Trophoblast cell (in vitro differentiated cells and primary cell): Measurements from ENCODE around the gene MRPS21.

Experiments used
- DNase-seq, 2 donors: peaks; one replicate each; pipeline ENCODE4 v3.0.0-alpha.2; 2016
- H2AFZ ChIP-seq: 2 replicates; pipeline ENCODE4 v1.6.1; 2013; ENCODE audit warnings: low read length, moderate library complexity, mild to moderate bottlenecking; ENCODE audit not compliant: insufficient read depth, poor library complexity
- H2AK5ac ChIP-seq: 2 replicates; pipeline ENCODE4 v1.6.1; 2013; ENCODE audit warnings: mild to moderate bottlenecking, low read length
- H2BK120ac ChIP-seq: 2 replicates; pipeline ENCODE4 v1.6.1; 2013; ENCODE audit warnings: low read length, mild to moderate bottlenecking, moderate library complexity; ENCODE audit not compliant: insufficient read depth, poor library complexity
- H2BK12ac ChIP-seq: 2 replicates; pipeline ENCODE4 v1.6.1; 2013; ENCODE audit warnings: mild to moderate bottlenecking, low read length, moderate library complexity
- H2BK5ac ChIP-seq: 2 replicates; pipeline ENCODE4 v1.6.1; 2013; ENCODE audit warnings: low read length, low read depth, moderate library complexity, mild to moderate bottlenecking; ENCODE audit not compliant: poor library complexity
- H3K14ac ChIP-seq: 2 replicates; pipeline ENCODE4 v1.6.1; 2013; ENCODE audit warnings: mild to moderate bottlenecking, low read length
- H3K18ac ChIP-seq: 2 replicates; pipeline ENCODE4 v1.6.1; 2013; ENCODE audit warnings: mild to moderate bottlenecking, low read length
- H3K23ac ChIP-seq: 2 replicates; pipeline ENCODE4 v1.6.1; 2013; ENCODE audit warnings: low read length
- H3K27ac ChIP-seq: 2 replicates; pipeline ENCODE4 v1.5.1; 2013; ENCODE audit warnings: low read depth, mild to moderate bottlenecking, inconsistent platforms, low read length, moderate library complexity
- H3K27me3 ChIP-seq: 2 replicates; pipeline ENCODE4 v1.6.1; 2013; ENCODE audit warnings: inconsistent platforms, mild to moderate bottlenecking, low read length, moderate library complexity; ENCODE audit not compliant: insufficient read depth
- H3K36me3 ChIP-seq, 2 experiments: 1 replicate in 1 of 2; 2 replicates in 1 of 2; pipeline ENCODE4 v1.6.1; 2013; ENCODE audit warnings: low read length in 2 of 2, mild to moderate bottlenecking in 2 of 2, moderate library complexity in 1 of 2; ENCODE audit not compliant: insufficient read depth in 2 of 2, control insufficient read depth in 1 of 2
- H3K4ac ChIP-seq: 2 replicates; pipeline ENCODE4 v1.6.1; 2013; ENCODE audit warnings: low read depth, mild to moderate bottlenecking, low read length, moderate library complexity
- H3K4me1 ChIP-seq, 2 experiments: 1 replicate in 1 of 2; 2 replicates in 1 of 2; pipeline ENCODE4 v1.6.1; 2013; ENCODE audit warnings: low read length in 2 of 2, mild to moderate bottlenecking in 2 of 2, moderate library complexity in 1 of 2; ENCODE audit not compliant: insufficient read depth in 2 of 2, control insufficient read depth in 1 of 2
- H3K4me2 ChIP-seq: 2 replicates; pipeline ENCODE4 v1.6.1; 2013; ENCODE audit warnings: inconsistent platforms, mild to moderate bottlenecking, low read length, moderate library complexity
- H3K4me3 ChIP-seq: 2 replicates; pipeline ENCODE4 v1.5.1; 2013; ENCODE audit warnings: mild to moderate bottlenecking, low read depth, low read length, inconsistent platforms
- H3K79me1 ChIP-seq: one replicate; pipeline ENCODE4 v1.6.1; 2013; ENCODE audit warnings: low read length
- H3K79me2 ChIP-seq: 2 replicates; pipeline ENCODE4 v1.6.1; 2013; ENCODE audit warnings: low read length, mild to moderate bottlenecking; ENCODE audit not compliant: control insufficient read depth, insufficient read depth, poor library complexity
- H3K9ac ChIP-seq: 2 replicates; pipeline ENCODE4 v1.6.1; 2013; ENCODE audit warnings: mild to moderate bottlenecking, low read length
- H3K9me3 ChIP-seq: 2 replicates; pipeline ENCODE4 v1.6.1; 2013; ENCODE audit warnings: low read depth, mild to moderate bottlenecking, control low read depth, inconsistent platforms, low read length; ENCODE audit not compliant: insufficient read depth
- H4K12ac ChIP-seq: 2 replicates; pipeline ENCODE4 v1.6.1; 2013; ENCODE audit warnings: low read depth, mild to moderate bottlenecking, low read length, moderate library complexity
- H4K8ac ChIP-seq: 2 replicates; pipeline ENCODE4 v1.6.1; 2013; ENCODE audit warnings: low read depth, mild to moderate bottlenecking, low read length, moderate library complexity
- H4K91ac ChIP-seq: one replicate; pipeline ENCODE4 v1.6.1; 2013; ENCODE audit warnings: low read depth, mild to moderate bottlenecking, low read length, moderate library complexity
- WGBS: extraction: QIAGEN DNeasy Blood & Tissue Kit; methylation state at CpG from one replicate; pipeline ENCODE4 v1.1.7; 2013; ENCODE audit warnings: missing lambda C conversion rate; ENCODE audit not compliant: insufficient read length, insufficient coverage; ENCODE audit errors: extremely low coverage; 5-methylcytosine and 5-hydroxymethylcytosine counted together

MRPS21 gene

GRCh38 chr1:150321826-150322166 is 28.1 kb downstream of the MRPS21 start:
- Histone ChIP-seq H3K27me3 (no peaks in the 10 kb centered on the region), H2AFZ (peak overlapping the region; percentile 38), H2BK120ac (no peak overlapping the region), H3K79me2 (peaks cover 7% of the 10 kb centered on the region), H3K4ac (peak overlapping the region; percentile 35), H3K23ac (no peak overlapping the region), H3K4me3 (peak overlapping the region; percentile 98), H3K4me1 (peaks cover 0 to 5% of the 10 kb centered on the region in 2 experiments), H4K8ac (peak overlapping the region; percentile 80), H3K4me2 (peak overlapping the region; percentile 80), H3K14ac (peak overlapping the region; percentile 48), H3K36me3 (peaks cover 5 to 9% of the 10 kb centered on the region in 2 experiments), H3K9ac (peak overlapping the region; percentile 96), H3K27ac (peak overlapping the region; percentile 80), H3K79me1 (peaks cover 4% of the 10 kb centered on the region), H4K12ac (peak overlapping the region; percentile 76), H2AK5ac (no peak overlapping the region), H3K18ac (peak overlapping the region; percentile 67), H3K9me3 (no peaks in the 10 kb centered on the region), H4K91ac (peak overlapping the region; percentile 56), H2BK5ac (peak overlapping the region; percentile 28), H2BK12ac (no peak overlapping the region)
- no peak for DNase-seq
- no CpG with 5 or more reads among the region's 9 CpGs for WGBS

GRCh38 chr1:150322310-150322709 is 28.6 kb downstream of the MRPS21 start:
- H3K79me2 ChIP-seq: peaks cover 7% of the 10 kb centered on the region
- H3K4me2 ChIP-seq: peak overlapping the region; percentile 80
- H3K27ac ChIP-seq: no peak overlapping the region
- no peak overlapping the region for H2BK5ac ChIP-seq
- H3K9ac ChIP-seq: no peak overlapping the region
- no peak overlapping the region for H2BK12ac ChIP-seq
- peak; percentile 75 to 95 for DNase-seq
- no peak overlapping the region for H2BK120ac ChIP-seq
- H3K36me3 ChIP-seq: peaks cover 7 to 11% of the 10 kb centered on the region in 2 experiments
- WGBS: no CpG with 5 or more reads among the region's 3 CpGs
- H3K4ac ChIP-seq: peak overlapping the region; percentile 89
- H2AK5ac ChIP-seq: no peak overlapping the region
- no peak overlapping the region for H4K91ac ChIP-seq
- H3K4me1 ChIP-seq: peaks cover 0 to 5% of the 10 kb centered on the region in 2 experiments
- no peak overlapping the region for H2AFZ ChIP-seq
- H3K9me3 ChIP-seq: no peaks in the 10 kb centered on the region
- H3K4me3 ChIP-seq: no peak overlapping the region
- H3K14ac ChIP-seq: no peak overlapping the region
- H3K27me3 ChIP-seq: no peaks in the 10 kb centered on the region
- no peak overlapping the region for H3K18ac ChIP-seq
- no peak overlapping the region for H4K12ac ChIP-seq
- no peak overlapping the region for H4K8ac ChIP-seq
- H3K79me1 ChIP-seq: peaks cover 4% of the 10 kb centered on the region
- no peak overlapping the region for H3K23ac ChIP-seq

- Histone ChIP-seq H3K14ac (no peak overlapping the region), H3K79me1 (no peaks in the 10 kb centered on the region), H4K8ac (no peak overlapping the region), H3K18ac (no peak overlapping the region), H3K79me2 (no peaks in the 10 kb centered on the region), H3K36me3 (peaks cover 66 to 69% of the 10 kb centered on the region in 2 experiments), H4K91ac (no peak overlapping the region), H2AK5ac (no peak overlapping the region), H3K23ac (no peak overlapping the region), H2BK5ac (no peak overlapping the region), H3K9ac (no peak overlapping the region), H3K27me3 (no peaks in the 10 kb centered on the region), H3K27ac (no peak overlapping the region), H2BK120ac (no peak overlapping the region), H3K4ac (no peak overlapping the region), H3K9me3 (no peaks in the 10 kb centered on the region), H3K4me3 (no peak overlapping the region), H2BK12ac (no peak overlapping the region), H2AFZ (no peak overlapping the region), H4K12ac (no peak overlapping the region), H3K4me1 (no peaks in the 10 kb centered on the region), H3K4me2 (no peak overlapping the region)
- DNase-seq: no peak
- no CpG with 5 or more reads among the region's 7 CpGs for WGBS
Observed at GRCh38 chr1:150332651-150333290, 39.1 kb downstream of the MRPS21 start.

- H3K9me3 ChIP-seq: no peaks in the 10 kb centered on the region
- no peak overlapping the region for H4K12ac ChIP-seq
- H3K36me3 ChIP-seq: peaks cover 38 to 47% of the 10 kb centered on the region in 2 experiments
- no peak for DNase-seq
- no peak overlapping the region for H4K8ac ChIP-seq
- WGBS: no CpG with 5 or more reads among the region's 4 CpGs
- H3K4me3 ChIP-seq: no peak overlapping the region
- no peak overlapping the region for H2BK120ac ChIP-seq
- H3K79me1 ChIP-seq: no peaks in the 10 kb centered on the region
- H2AK5ac ChIP-seq: no peak overlapping the region
- no peaks in the 10 kb centered on the region for H3K79me2 ChIP-seq
- no peak overlapping the region for H3K4me2 ChIP-seq
- no peak overlapping the region for H2BK12ac ChIP-seq
- no peak overlapping the region for H3K14ac ChIP-seq
- no peak overlapping the region for H2AFZ ChIP-seq
- no peak overlapping the region for H3K18ac ChIP-seq
- H3K4ac ChIP-seq: no peak overlapping the region
- no peak overlapping the region for H3K9ac ChIP-seq
- H3K23ac ChIP-seq: no peak overlapping the region
- no peak overlapping the region for H3K27ac ChIP-seq
- H4K91ac ChIP-seq: no peak overlapping the region
- H3K27me3 ChIP-seq: no peaks in the 10 kb centered on the region
- no peaks in the 10 kb centered on the region for H3K4me1 ChIP-seq
- no peak overlapping the region for H2BK5ac ChIP-seq
Observed at GRCh38 chr1:150346316-150346715, 52.7 kb downstream of the MRPS21 start.
